HepG2 (cell line): ENCODE measurements around the gene MED10. TPM values are rescaled to one million over a fixed set of nuclear protein-coding genes. Genes with fewer than 3 reads are reported as not detected.

Source experiments
- ATF1 ChIP-seq: IDR thresholded peaks from 2 replicates; pipeline ENCODE4 v1.6.1; 2016; ENCODE audit warnings: mild to moderate bottlenecking, control low read depth
- NRL ChIP-seq: sonication (generic); formaldehyde crosslinking; IDR thresholded peaks from 2 replicates; pipeline ENCODE4 v1.5.0; 2020; ENCODE audit warnings: missing genetic modification reagents, mild to moderate bottlenecking, moderate library complexity, borderline replicate concordance
- PHF21A ChIP-seq: sonication (generic); formaldehyde crosslinking; IDR thresholded peaks from 2 replicates; pipeline ENCODE4 v1.5.0; 2020; ENCODE audit warnings: mild to moderate bottlenecking, missing genetic modification reagents
- PITX1 ChIP-seq: sonication (generic); formaldehyde crosslinking; IDR thresholded peaks from 2 replicates; pipeline ENCODE4 v1.5.1; 2020; ENCODE audit warnings: mild to moderate bottlenecking, missing genetic modification reagents
- RBM39 ChIP-seq: fragments of 200-400 bp; formaldehyde crosslinking; IDR thresholded peaks from one replicate; pipeline ENCODE4 v1.6.1; 2018; ENCODE audit warnings: antibody characterized with exemption, mild to moderate bottlenecking, low read depth, low read length; ENCODE audit not compliant: poor library complexity, severe bottlenecking
- REPIN1 ChIP-seq: sonication (generic); formaldehyde crosslinking; IDR thresholded peaks from 2 replicates; pipeline ENCODE4 v1.8.0; 2022; ENCODE audit warnings: missing genetic modification reagents, low read depth, mild to moderate bottlenecking, borderline replicate concordance
- RFXANK ChIP-seq: IDR thresholded peaks from 2 replicates; pipeline ENCODE4 v1.6.1; 2016
- SKI ChIP-seq: fragments of 450-650 bp; IDR thresholded peaks from one replicate; pipeline ENCODE4 v1.6.1; 2018; ENCODE audit warnings: mild to moderate bottlenecking; ENCODE audit not compliant: partially characterized antibody
- SMARCC2 ChIP-seq: fragments of 450-650 bp; IDR thresholded peaks from 2 replicates; pipeline ENCODE4 v1.6.1; 2017; ENCODE audit warnings: antibody characterized with exemption, mild to moderate bottlenecking
- SMC3 ChIP-seq: IDR thresholded peaks from 2 replicates; pipeline ENCODE4 v1.6.1; 2011; ENCODE audit warnings: low read length, improper control_type of control experiment
- SP1 ChIP-seq, 2 experiments: fragments of 450-650 bp in 1 of 2; sonication (generic) in 1 of 2; formaldehyde crosslinking in 1 of 2; IDR thresholded peaks; 2 replicates each; pipeline versions ENCODE4 v1.4.0 to v1.6.1; 2016 to 2020; ENCODE audit warnings: missing genetic modification reagents in 1 of 2
- SRY ChIP-seq: sonication (generic); formaldehyde crosslinking; IDR thresholded peaks from 2 replicates; pipeline ENCODE4 v1.8.0; 2022; ENCODE audit warnings: mild to moderate bottlenecking, missing genetic modification reagents
- TFAP4 ChIP-seq: sonication (generic); IDR thresholded peaks from 2 replicates; pipeline ENCODE4 v1.6.1; 2016; ENCODE audit warnings: low read depth, borderline replicate concordance
- THAP8 ChIP-seq: sonication (generic); formaldehyde crosslinking; IDR thresholded peaks from 2 replicates; pipeline ENCODE4 v1.5.1; 2020; ENCODE audit warnings: missing genetic modification reagents, mild to moderate bottlenecking, borderline replicate concordance
- U2AF1 ChIP-seq: fragments of 200-400 bp; formaldehyde crosslinking; optimal IDR thresholded peaks from 2 replicates; pipeline ENCODE3; 2017; ENCODE audit warnings: mild to moderate bottlenecking, low read depth, low read length
- ZBTB3 ChIP-seq: sonication (generic); formaldehyde crosslinking; IDR thresholded peaks from 2 replicates; pipeline ENCODE4 v1.4.0; 2020; ENCODE audit warnings: low read depth, mild to moderate bottlenecking, moderate library complexity, missing genetic modification reagents, borderline replicate concordance
- ZNF33B ChIP-seq: sonication (generic); formaldehyde crosslinking; IDR thresholded peaks from 2 replicates; pipeline ENCODE4 v1.5.1; 2020; ENCODE audit warnings: mild to moderate bottlenecking, missing genetic modification reagents
- ZNF556 ChIP-seq: sonication (generic); formaldehyde crosslinking; IDR thresholded peaks from 2 replicates; pipeline ENCODE4 v1.4.0; 2020; ENCODE audit warnings: mild to moderate bottlenecking, missing genetic modification reagents, borderline replicate concordance
- polyA plus RNA-seq, 8 experiments: library from polyadenylated mRNA; depleted of rRNA in 3 of 8; stranded (reverse) in 7 of 8; unstranded in 1 of 8; fragments of >200 nt; fragmentation: Illumina TruSeq in 4 of 8; extraction: Trizol in 4 of 8; gene quantifications; 2 replicates each; pipeline versions ENCODE4 v1.2.1 to v1.2.3, GENCODE V29; 2011 to 2016; ENCODE audit warnings: low read depth in 4 of 8, missing spikeins in 1 of 8, mixed read lengths in 1 of 8; ENCODE audit not compliant: insufficient read depth in 1 of 8
- total RNA-seq, 5 experiments: library from RNA; depleted of rRNA; stranded (reverse); fragments of >200 nt; fragmentation: Illumina TruSeq; extraction: Trizol; gene quantifications; 2 replicates each; pipeline ENCODE4 v1.2.3, GENCODE V29; 2016; ENCODE audit warnings: low read depth in 1 of 5
- TF ChIP-seq, protein P1 (sequence below), 2 experiments: sonication (generic) in 1 of 2; formaldehyde crosslinking in 1 of 2; IDR thresholded peaks; 2 replicates each; pipeline versions ENCODE4 v1.6.1 to v1.9.0; 2014 to 2022; ENCODE audit warnings: antibody characterized with exemption in 1 of 2, borderline replicate concordance in 1 of 2, inconsistent platforms in 1 of 2, low read depth in 1 of 2, missing genetic modification reagents in 1 of 2
- TF ChIP-seq, protein P2 (sequence below): sonication (generic); formaldehyde crosslinking; IDR thresholded peaks from 2 replicates; pipeline ENCODE4 v1.8.1; 2023; ENCODE audit warnings: mild to moderate bottlenecking, inconsistent platforms, moderate library complexity, missing genetic modification reagents, borderline replicate concordance

The MED10 gene
- total and polyA plus RNA-seq, 2 of the 13 experiments (the other 11 are each of a cell fraction or from before 2014, with no cell fraction given) = 11.2 to 23.7 TPM

- TF ChIP-seq, protein P1, sequence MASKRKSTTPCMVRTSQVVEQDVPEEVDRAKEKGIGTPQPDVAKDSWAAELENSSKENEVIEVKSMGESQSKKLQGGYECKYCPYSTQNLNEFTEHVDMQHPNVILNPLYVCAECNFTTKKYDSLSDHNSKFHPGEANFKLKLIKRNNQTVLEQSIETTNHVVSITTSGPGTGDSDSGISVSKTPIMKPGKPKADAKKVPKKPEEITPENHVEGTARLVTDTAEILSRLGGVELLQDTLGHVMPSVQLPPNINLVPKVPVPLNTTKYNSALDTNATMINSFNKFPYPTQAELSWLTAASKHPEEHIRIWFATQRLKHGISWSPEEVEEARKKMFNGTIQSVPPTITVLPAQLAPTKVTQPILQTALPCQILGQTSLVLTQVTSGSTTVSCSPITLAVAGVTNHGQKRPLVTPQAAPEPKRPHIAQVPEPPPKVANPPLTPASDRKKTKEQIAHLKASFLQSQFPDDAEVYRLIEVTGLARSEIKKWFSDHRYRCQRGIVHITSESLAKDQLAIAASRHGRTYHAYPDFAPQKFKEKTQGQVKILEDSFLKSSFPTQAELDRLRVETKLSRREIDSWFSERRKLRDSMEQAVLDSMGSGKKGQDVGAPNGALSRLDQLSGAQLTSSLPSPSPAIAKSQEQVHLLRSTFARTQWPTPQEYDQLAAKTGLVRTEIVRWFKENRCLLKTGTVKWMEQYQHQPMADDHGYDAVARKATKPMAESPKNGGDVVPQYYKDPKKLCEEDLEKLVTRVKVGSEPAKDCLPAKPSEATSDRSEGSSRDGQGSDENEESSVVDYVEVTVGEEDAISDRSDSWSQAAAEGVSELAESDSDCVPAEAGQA (IDR thresholded peaks at IDR 0.05; ENCODE audit: low read depth) = peak; percentile 27; the same call in 1 of the 2 replicates
- TF ChIP-seq, protein P1 (CRISPR knock-in tag; IDR thresholded peaks at IDR 0.05; ENCODE audit: borderline replicate concordance) = no peak
- TF ChIP-seq TFAP4 (no peak), SRY (CRISPR knock-in tag) (peak; percentile 62; the same call in 1 of the 2 replicates), SKI (peak; percentile 18), RFXANK (CRISPR knock-in tag) (no peak), THAP8 (CRISPR knock-in tag) (no peak), NRL (CRISPR knock-in tag) (no peak), RBM39 (peak; percentile 74), SMARCC2 (no peak), ZNF33B (no peak), U2AF1 (no peak), ATF1 (CRISPR knock-in tag) (no peak), SMC3 (no peak), ZBTB3 (CRISPR knock-in tag) (no peak), SP1 (IDR thresholded peaks at IDR 0.05) (no peak), SP1 (CRISPR knock-in tag; IDR thresholded peaks at IDR 0.05) (peak; percentile 61), ZNF556 (CRISPR knock-in tag) (peak; percentile 64; the same call in 1 of the 2 replicates), PITX1 (CRISPR knock-in tag) (no peak), PHF21A (peak; percentile 33; the same call in 1 of the 2 replicates), REPIN1 (CRISPR knock-in tag) (no peak)
- TF ChIP-seq, protein P2, sequence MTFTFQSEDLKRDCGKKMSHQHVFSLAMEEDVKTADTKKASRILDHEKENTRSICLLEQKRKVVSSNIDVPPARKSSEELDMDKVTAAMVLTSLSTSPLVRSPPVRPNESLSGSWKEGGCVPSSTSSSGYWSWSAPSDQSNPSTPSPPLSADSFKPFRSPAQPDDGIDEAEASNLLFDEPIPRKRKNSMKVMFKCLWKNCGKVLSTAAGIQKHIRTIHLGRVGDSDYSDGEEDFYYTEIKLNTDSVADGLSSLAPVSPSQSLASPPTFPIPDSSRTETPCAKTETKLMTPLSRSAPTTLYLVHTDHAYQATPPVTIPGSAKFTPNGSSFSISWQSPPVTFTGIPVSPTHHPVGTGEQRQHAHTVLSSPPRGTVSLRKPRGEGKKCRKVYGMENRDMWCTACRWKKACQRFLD (CRISPR knock-in tag) = no peak
Measured at GRCh38 chr5:6377905-6378765, at the start of gene MED10 (continued).
